IPS-NIHi7 (cell line): Measurements from ENCODE around the gene CCND1.
"Not testable (repeated sequence)": the region's sequence is repeated elsewhere in the genome, so short reads cannot be mapped to it uniquely, and the experiment has no call there.

Experiments
- DNase-seq: peaks from one replicate; pipeline ENCODE4 v3.0.0; 2012; ENCODE audit warnings: mixed read lengths; ENCODE audit errors: extremely low spot score

The CCND1 gene

GRCh38 chr11:69666752-69667536 lies 26.0 kb downstream of the CCND1 start:
- DNase-seq: no peak

- DNase-seq: no peak
Observed at GRCh38 chr11:69667619-69668604, 27.0 kb downstream of the CCND1 start.

- DNase-seq: no peak
Observed at GRCh38 chr11:69669486-69669885, 28.5 kb downstream of the CCND1 start.

GRCh38 chr11:69670158-69670845 lies 29.3 kb downstream of the CCND1 start:
- peak; percentile 92 for DNase-seq

- DNase-seq: no peak
Observed at GRCh38 chr11:69671734-69672465, 30.9 kb downstream of the CCND1 start.

- DNase-seq: no peak
Observed at GRCh38 chr11:69674267-69674885, 33.4 kb downstream of the CCND1 start.

GRCh38 chr11:69674886-69675714 lies 34.1 kb downstream of the CCND1 start, which contains the start of gene LTO1:
TSS of gene LTO1 (minus strand) at chr11:69675353. CDS start at chr11:69675239, 114 bp downstream.
- DNase-seq: peak; percentile 97

- DNase-seq: no peak
Observed at GRCh38 chr11:69677749-69678148, 36.8 kb downstream of the CCND1 start.

GRCh38 chr11:69680688-69681087 lies 39.7 kb downstream of the CCND1 start:
- DNase-seq: no peak

- DNase-seq: no peak
Observed at GRCh38 chr11:69682221-69682620, 41.3 kb downstream of the CCND1 start.

GRCh38 chr11:69682681-69683326 lies 41.8 kb downstream of the CCND1 start:
- no peak for DNase-seq

GRCh38 chr11:69683764-69684333 lies 42.9 kb downstream of the CCND1 start:
- no peak for DNase-seq

GRCh38 chr11:69684651-69685050 lies 43.7 kb downstream of the CCND1 start:
- no peak for DNase-seq

GRCh38 chr11:69685348-69685747 lies 44.4 kb downstream of the CCND1 start:
- DNase-seq: no peak

- DNase-seq: no peak
Observed at GRCh38 chr11:69686452-69686851, 45.5 kb downstream of the CCND1 start.

GRCh38 chr11:69686856-69687255 lies 45.9 kb downstream of the CCND1 start:
- DNase-seq: no peak

- not testable (repeated sequence) for DNase-seq
Observed at GRCh38 chr11:69687969-69688771, 47.2 kb downstream of the CCND1 start.
